GM12874 (cell line): ENCODE measurements around the gene UIMC1.

ENCODE experiments used
- TF ChIP-seq, protein P1 (sequence below): IDR thresholded peaks from 2 replicates; pipeline ENCODE4 v1.5.1; 2011; ENCODE audit warnings: low read depth, mild to moderate bottlenecking, control low read depth, low read length, moderate library complexity; ENCODE audit not compliant: insufficient read depth

The UIMC1 gene

DNA sequence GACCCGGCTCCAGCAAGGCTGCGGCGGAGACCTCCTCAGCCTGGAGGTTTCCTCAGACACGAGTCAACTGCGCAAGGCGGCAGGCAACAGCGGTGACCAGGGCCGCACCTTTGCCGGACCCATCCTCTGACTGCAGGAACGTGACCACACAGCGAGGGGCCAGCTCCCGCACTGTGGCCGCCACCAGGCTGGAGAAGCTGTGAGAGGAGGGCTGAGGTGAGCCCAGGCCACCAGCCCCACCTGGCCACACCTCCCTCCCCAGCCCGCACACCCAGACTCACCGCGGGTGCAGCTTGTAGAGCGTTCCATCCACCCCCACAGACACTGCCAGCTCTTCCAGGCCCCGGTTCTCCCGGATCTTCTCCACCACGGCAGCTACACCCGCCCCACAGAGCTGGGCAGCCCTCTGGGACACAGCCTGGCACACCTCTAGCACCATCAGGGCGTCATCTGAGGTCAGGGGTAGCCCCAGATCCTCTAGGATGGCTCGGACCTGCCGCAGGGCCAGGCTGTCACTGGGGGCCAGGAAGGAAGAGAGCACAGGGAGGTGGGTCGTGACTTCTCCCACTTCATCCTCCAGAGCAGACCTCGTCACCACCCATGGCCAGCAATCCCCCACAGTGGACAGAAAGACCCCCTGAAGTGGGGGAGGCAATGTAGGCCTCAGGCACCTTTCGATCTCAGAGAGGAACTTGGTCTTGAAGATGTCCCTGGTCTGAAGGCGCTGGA lies 125.4 kb downstream of the UIMC1 start:
- TF ChIP-seq, protein P1, sequence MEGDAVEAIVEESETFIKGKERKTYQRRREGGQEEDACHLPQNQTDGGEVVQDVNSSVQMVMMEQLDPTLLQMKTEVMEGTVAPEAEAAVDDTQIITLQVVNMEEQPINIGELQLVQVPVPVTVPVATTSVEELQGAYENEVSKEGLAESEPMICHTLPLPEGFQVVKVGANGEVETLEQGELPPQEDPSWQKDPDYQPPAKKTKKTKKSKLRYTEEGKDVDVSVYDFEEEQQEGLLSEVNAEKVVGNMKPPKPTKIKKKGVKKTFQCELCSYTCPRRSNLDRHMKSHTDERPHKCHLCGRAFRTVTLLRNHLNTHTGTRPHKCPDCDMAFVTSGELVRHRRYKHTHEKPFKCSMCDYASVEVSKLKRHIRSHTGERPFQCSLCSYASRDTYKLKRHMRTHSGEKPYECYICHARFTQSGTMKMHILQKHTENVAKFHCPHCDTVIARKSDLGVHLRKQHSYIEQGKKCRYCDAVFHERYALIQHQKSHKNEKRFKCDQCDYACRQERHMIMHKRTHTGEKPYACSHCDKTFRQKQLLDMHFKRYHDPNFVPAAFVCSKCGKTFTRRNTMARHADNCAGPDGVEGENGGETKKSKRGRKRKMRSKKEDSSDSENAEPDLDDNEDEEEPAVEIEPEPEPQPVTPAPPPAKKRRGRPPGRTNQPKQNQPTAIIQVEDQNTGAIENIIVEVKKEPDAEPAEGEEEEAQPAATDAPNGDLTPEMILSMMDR: no peak

DNA sequence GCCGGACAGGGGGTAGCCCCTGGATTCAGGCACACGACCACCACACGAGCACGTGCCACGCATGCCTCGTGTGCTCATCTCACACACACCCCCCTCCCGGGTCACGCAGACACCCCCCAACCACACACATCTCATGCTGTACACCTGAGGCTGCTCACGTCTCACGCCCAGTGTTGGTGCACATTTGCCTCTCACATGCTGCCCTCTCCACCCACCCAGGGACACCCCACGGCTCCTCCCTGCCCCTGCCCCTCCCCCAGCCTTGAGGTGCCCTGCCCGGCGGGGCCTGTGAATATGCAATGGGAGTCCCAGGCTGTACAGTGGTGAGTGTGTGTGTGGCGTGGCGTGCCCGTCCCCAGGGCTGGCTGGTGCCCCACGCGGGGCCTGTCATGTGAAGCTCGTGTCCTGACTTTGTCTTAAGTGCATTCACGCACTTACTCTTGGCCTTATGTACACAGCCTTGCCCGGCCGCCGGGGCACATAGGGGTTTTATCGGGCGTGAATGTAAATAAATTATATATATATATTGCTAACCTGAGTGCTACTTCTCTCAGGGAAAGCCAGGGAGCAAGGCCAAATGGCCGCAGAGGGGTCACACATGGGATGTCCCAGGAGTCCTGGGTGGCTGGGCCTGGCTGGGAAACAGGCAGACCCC lies 126.1 kb downstream of the UIMC1 start:
- TF ChIP-seq, protein P1: no peak

DNA sequence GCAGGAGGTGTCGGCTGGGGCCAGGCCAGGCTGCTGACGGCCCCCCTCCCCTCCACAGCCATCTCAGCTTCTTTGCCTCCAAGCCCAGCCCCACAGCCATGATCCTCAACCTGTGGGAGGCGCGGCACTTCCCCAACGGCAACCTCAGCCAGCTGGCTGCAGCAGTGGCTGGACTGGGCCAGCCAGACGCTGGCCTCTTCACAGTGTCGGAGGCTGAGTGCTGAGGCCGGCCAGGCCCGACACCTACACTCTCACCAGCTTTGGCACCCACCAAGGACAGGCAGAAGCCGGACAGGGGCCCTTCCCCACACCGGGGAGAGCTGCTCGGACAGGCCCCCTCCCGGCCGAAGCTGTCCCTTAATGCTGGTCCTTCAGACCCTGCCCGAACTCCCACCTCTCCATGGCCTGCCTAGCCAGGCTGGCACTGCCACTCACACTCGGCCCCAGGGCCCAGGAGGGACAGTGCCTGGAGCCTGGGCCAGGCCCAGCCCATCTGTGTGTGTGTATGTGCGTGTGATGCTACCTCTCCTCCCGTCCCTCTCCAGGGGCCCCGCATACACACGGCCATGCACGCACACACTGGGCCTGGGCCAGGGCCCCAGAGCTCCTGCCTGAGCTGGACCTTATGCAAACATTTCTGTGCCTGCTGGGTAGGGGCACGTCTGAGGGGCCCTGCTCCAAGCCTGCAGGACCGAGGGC lies 126.8 kb downstream of the UIMC1 start:
- TF ChIP-seq, protein P1: no peak

DNA sequence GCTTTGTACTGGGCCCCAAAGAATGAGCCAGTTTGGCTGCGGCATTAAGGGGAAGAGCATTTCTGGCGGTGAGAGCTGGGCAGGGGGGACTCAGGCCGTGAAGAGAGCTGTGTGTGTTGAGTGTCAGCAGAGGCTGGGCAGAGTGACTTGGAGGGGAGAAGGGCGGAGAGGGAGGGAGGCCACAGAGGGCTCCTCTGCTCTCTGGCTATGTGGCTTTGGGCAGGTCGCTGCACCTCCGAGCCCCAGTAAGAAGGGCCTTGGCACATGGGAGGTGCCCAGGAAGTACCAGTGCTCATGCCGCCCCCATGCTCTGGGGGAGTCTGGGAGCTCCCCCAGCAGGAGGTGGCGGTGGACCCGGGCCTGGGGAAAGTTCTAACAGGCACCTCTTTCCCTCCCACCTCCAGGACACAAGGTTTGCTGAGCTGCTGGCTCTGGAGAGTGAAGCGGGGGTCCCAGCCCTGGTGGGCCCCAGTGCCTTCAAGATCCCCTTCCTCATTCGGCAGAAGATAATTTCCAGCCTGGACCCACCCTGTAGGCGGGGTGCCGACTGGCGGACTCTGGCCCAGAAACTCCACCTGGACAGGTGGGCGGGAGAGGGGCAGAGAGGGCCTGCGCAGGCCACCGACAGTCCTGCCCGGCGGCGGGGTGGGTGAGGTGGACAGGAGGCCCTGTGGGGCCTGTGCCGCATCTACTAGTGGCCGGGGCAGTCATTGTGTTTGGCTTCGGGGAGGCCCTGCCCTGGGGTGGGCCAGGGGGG lies 127.5 kb downstream of the UIMC1 start:
- TF ChIP-seq, protein P1: no peak

DNA sequence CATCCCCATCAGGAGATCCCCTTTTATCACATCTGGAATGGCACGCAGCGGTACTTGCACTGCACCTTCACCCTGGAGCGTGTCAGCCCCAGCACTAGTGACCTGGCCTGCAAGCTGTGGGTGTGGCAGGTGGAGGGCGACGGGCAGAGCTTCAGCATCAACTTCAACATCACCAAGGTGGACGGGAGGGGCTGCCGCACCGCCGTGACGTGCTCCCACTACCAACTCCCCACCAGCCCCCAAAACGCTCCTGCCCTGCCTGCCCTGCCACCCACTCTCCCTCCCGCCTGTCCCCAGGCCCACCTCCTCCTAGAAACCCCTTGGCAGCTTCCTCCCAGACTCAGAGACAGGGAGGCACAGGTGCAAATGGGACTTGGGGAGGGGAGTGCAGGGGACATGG lies 128.1 kb downstream of the UIMC1 start:
- TF ChIP-seq, protein P1: no peak

DNA sequence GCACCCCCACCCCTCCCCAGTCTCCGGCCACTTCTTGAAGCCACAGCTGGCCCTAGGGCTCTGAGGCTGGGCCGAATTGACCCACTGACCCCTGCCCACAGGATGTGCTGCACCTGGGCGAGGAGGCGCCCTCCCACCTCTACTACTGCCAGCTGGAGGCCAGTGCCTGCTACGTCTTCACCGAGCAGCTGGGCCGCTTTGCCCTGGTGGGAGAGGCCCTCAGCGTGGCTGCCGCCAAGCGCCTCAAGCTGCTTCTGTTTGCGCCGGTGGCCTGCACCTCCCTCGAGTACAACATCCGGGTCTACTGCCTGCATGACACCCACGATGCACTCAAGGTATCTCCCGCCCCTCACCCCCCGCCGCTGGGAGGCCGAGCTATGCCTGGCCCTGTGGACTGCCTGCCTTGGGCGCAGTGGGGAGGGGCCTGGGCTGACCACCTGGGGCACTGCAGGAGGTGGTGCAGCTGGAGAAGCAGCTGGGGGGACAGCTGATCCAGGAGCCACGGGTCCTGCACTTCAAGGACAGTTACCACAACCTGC lies 128.7 kb downstream of the UIMC1 start:
- TF ChIP-seq, protein P1: no peak
